ENCODE data around the gene STK17A. TPM values are rescaled to one million over a fixed set of nuclear protein-coding genes. Genes with fewer than 3 reads are reported as not detected.

Gene STK17A
- 6.3 and 8.9 TPM in 2 replicates for polyA plus RNA-seq (2014; cell fraction: cytosol; rRNA removed)
- 5.1 and 5.5 TPM in 2 replicates for polyA plus RNA-seq (2014; cell fraction: nucleus; rRNA removed)

DNA sequence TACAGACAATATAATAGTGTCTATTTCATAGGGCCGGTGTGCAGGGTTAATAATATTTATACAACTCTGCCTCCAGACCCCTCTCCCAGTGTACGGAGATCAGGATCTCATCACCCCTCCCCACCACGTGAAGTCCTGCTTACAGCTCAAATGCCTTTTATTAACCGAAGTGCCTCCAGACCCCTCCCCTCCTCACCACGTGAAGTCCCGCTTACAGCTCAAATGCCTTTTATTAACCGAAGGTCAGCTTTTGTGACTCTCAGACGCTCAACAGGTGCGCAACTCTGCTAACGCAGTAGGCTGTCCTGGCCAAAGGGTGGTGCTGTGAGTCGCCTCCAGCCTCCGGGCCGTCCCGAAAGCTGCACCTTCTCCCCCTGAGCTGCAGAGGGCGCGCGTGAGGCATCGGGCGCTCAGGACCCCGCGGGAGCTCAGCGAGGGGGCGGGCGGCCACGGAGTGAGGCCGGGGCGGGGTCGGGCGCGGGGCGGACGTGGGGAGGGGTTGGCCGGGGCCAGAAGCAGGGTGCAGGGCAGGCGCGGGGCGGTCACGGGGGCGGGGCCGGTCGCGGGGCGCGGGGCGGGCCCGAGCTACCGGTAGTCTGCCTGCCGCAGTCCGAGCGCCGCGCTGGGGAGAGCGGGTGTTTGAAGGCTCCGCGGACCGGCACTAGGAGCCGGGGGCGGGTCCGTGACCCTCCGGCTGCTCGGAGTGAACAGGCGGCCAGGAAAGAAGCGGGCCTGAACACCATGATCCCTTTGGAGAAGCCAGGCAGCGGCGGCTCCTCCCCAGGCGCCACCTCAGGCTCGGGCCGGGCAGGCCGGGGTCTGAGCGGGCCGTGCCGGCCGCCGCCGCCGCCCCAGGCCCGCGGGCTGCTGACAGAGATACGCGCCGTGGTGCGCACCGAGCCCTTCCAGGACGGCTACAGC, at the start of gene STK17A:
Gene STK17A, plus strand, starts transcription at position 606 of the 921 bp plus-strand sequence. Its CDS starts 136 bp downstream, at position 742.
- peak; percentile 90 for DNase-seq (ENCODE audit: low spot score)

DNA sequence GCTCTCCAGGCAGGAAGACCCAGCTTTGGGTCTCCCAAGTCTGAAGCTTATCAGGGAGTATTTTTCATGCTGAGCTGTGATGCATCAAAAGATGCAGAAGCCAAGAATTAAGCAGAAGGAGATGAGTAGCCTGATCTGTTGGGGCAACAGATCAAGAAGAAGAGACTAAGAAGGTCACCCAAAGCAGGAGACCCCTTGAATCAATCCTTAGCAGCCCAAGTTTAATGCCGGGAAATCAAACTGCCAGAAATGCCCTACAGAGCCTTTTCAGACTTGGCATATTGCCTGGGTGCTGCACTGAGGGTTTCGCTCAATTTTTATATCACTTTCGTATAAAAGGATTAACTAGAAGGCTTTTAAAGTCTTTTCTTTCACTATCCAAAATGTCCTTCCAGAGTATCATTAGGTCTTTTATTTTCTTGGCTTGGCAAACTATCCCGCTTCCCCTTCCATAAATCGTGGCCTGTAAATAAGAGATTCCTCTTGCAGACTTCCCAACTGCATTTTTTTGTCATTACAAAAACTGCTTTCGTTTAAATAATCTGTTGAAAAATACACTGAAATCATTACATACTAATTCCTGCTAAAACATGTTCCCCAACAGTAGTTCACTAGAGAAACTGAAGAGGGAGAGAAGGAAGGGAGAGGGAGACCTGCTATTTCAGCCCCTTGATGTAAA, 49.0 kb upstream of the STK17A start:
- DNase-seq (ENCODE audit: low spot score): no peak

DNA sequence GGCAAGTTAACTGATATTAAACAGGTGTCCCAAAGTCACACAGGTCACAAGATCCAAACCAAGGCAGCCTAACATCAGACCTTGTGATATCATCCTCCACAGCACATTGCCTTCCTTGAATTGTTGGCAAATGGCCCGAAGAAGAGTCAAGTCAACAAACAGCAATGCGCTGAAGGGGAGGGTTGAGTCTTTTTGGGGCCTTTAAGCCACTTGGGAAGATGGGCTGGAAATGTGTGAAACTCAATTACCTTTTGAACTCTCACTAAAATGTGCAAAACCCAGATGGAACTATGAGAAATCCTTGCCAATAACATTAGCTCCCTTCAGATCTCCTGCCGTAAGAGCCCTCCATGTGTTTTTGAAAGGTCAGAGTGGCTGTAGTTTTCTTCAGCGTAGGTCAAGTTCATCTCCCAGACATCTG, 47.9 kb upstream of the STK17A start:
- no peak for DNase-seq (ENCODE audit: low spot score)

DNA sequence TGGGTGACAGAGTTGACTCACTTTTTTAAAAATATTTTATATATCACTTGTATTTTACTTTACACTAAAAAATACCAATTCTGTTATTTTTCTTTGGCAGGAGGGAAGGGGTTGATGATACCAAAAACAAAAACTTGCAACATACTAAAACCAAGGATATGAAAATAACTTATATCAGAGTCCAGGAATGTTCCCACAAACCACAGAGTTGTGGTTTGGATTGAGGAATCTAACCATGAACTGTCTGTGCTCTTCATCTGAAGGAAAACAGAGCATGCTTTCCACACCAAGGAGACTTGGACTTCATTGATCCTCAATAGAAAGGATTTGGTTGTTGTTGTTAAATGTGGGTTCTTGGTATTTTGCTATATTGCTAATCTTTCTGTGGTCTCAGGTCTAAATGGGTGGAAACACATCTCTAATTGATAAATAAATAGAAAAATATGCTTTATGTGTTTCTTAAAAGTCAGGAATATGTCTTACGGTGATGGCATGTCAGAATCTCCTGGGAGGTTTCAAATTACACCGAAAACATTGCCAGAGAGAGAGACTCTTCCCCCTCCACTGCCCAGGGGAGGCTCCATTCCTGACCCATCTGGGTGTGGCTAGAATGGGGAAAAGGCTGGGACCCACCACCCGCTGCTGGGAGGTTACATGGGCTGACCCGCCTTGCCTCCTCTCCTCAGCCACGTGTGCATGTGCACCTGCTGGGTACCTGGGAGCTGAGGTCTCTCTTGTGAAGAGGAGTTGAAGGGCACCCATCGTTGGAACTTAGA, 46.9 kb upstream of the STK17A start:
- DNase-seq (ENCODE audit: low spot score): no peak

DNA sequence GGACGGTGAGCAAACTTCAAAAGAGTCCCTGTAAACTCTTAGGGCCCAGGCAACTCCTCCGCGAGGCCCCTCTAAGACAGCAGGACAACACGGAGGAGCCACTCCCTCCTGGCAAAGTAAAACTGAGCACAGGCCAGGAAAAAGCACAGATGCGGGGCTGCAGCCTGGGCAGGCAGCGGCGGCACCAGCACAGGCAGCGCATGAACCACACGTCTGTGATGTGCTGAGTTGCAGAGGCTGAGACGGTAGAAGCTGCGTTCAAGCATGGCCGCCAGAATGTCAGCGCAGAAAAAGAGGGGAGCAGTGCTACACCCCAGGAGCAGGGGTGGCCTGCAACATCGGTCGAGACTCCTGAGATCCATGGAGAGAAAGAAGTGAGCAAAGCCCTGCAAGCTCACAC, 46.1 kb upstream of the STK17A start:
- no peak for DNase-seq (ENCODE audit: low spot score)

DNA sequence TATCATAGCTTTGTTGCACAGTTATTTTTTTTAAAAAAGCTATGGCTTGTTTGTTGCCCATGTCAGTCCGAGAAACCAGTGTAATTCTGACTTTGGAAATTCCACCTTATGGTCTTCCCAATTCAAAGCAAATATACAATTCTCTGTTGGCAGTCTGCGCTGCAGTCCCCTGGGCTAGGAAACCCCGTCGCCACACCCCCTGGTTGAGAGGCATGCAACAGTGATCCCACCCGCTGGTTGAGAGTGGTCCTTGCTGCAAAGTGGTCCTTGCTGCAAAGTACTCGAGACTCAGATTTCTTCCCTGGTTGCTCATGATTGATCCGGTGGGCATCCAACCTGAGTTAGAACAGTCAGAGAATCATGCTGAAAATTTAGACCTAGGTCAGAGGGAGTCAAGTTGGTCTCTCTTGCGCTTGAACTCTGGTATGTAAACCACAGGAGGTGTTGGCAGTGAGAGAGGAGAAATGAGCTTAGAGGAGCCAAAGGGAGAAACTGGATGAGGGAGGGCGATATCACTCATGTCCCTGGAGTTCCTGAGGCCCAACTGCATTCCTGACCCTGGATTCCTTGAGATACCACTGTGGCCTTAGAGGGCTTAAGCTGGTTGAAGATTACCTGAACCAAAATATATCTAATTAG, 45.0 kb upstream of the STK17A start:
- DNase-seq (ENCODE audit: low spot score): no peak

DNA sequence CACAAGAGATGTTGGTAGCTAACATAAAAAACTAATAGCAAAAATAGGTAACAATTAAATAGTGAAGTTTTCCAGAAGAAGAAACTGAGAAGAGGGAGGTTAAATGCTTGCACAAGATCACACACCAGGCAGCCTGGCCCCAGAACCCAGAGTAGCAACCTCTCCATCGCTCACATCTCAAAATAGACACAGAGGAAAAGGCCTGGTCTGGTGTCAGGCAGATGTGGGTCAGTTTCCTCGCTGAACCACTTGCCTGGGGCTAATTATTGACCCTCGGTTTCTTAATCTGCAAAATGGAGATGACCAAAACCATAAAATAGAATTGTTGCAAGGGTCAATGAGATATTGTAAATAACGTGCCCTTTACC, 44.5 kb upstream of the STK17A start:
- DNase-seq (ENCODE audit: low spot score): no peak

DNA sequence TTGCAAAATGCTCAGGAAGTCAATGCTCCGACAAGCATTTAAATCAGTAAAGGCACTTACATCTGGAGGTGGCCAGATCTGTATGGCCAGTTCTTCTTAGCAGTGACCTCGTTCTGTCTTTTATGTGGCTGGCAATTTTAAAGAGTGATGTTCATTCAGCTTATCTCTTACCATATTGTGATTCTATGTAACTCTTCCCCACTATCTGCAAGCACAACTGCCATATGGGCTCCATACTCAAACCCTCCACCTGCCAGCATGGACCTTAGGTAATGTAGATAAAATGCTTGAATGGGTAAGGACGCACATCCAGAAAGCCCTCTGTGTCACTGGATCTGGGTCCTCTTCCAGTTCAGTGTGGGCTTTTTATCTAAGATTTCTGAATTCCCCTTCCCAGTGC, 42.4 kb upstream of the STK17A start:
- no peak for DNase-seq (ENCODE audit: low spot score)

DNA sequence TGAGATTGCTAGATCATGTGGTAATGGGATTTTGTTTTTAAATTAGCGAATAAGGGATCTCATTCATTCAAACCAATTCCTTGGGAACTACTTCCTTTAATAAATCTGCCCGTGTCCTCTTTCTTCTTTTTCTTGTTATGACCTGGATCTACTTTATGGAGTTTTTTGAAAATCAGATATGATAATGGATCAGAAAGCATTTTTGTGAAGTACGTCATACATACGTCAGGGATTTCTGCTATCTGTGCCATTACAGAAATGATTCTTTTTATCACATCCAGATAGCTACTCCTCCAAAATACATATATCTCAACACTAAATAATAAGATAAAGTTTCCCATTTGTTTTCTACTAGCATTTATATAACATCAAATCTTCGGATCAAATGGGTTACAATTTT, 40.2 kb upstream of the STK17A start:
- DNase-seq (ENCODE audit: low spot score): no peak

DNA sequence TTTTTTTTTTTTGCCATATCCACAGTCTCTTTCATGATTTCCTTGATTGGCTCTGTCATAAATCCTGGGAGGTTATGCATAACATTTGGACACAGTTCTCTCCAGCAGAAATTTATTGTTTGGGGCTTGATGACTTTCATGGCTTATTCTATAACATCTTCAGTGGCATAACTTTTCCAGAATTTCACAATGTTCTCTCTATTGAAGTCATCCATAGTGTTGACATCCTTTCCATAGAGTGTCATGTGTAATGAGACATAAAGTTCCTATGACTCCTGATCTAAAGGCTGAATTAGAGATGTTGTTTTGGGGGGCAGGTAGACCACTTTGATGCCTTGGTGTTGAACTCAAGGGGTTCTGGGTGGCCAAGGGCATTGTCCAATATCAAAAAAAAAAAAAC, 36.7 kb upstream of the STK17A start:
- no peak for DNase-seq (ENCODE audit: low spot score)

DNA sequence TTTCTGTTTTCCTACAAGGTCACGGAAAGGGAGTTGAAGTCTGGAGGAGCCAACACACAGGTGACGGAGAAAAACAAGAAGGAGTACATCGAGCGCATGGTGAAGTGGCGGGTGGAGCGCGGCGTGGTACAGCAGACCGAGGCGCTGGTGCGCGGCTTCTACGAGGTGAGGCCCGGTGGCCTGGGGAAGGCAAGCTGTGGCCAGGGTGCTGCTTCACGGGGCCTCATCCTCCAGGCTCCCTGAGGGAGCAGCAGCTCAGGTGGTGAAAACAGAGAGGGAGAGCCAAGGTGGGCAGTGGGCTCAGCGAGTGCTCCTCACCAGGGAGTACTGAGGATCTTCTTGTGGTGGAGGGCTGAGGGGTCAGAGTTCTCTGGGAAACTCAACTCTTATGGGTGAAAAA, 32.5 kb upstream of the STK17A start:
- no peak for DNase-seq (ENCODE audit: low spot score)

DNA sequence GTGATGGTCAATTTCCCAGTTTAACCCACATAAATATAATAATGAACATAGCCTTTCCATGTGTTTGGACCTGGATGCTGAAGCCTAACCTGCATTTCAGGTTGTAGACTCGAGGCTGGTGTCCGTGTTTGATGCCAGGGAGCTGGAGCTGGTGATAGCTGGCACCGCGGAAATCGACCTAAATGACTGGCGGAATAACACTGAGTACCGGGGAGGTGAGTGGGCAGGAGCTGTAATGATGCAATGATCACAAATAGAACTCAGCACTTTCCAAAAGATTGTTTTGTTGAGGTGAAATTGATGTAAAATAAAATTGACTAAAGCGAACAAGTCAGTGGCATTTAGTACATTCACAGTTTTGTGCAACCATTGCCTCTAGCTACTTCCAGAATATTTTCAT, 30.8 kb upstream of the STK17A start:
- no peak for DNase-seq (ENCODE audit: low spot score)

DNA sequence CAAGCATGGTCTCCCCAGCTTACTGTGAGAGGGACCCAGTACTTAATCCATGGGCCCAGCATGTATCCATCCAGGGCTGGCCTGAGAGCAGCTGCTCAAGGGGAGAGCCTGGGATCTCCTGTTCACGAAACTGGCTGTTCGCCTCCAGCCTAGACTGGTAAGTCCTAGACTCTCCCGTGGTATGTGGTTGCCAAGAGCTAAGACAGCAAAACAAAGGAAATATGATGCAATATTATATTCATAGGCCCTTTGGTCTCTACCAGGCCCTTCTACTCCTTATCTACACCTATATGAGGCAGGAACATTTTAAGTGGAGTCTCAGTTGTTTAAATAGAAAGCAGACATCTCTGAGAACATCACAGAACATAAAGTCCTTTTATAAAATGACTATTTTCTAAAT, 28.9 kb upstream of the STK17A start:
- DNase-seq (ENCODE audit: low spot score): no peak

DNA sequence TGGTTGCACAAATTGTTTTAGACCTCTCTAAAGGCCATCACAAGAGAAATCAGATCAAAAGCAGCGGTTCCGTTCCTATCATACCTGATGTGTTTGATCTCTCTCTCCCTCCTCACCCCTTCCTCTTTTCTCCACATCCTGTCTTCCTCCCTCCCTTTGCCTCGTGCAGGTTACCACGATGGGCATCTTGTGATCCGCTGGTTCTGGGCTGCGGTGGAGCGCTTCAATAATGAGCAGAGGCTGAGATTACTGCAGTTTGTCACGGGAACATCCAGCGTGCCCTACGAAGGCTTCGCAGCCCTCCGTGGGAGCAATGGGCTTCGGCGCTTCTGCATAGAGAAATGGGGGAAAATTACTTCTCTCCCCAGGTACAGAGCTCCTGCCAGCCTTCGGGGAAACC, 28.5 kb upstream of the STK17A start:
- DNase-seq (ENCODE audit: low spot score): no peak

DNA sequence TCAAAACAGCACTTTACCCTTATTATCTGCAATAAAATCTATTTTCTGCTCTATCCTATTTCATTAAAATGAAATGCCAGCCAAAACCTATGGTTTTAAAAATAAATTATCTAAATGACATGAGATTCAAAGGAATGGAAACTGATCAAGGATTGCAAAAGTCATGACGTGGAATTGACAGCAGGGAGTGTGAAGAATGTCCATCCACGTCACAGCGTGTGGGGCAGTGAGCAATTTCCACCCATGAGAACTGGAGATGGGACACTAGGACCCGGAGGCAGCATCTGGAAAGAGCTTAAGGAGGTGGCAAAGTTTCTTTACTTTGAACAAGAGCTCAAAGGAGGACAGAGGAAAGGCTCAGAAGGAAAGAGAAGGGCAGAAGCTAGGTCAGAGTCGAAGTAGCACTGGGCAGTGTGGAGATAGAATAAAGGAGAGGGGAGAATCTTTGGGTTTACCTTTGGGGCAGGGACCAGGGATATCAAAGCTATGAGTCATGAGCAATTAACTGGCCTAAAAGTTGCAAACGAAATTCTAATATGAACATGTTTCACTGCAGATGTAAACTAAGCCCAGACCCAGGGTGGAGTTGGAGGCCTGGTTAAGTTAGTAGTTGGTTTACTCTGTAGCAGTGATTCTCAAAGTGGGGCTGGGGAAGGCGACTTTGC, 24.9 kb upstream of the STK17A start:
- no peak for DNase-seq (ENCODE audit: low spot score)

DNA sequence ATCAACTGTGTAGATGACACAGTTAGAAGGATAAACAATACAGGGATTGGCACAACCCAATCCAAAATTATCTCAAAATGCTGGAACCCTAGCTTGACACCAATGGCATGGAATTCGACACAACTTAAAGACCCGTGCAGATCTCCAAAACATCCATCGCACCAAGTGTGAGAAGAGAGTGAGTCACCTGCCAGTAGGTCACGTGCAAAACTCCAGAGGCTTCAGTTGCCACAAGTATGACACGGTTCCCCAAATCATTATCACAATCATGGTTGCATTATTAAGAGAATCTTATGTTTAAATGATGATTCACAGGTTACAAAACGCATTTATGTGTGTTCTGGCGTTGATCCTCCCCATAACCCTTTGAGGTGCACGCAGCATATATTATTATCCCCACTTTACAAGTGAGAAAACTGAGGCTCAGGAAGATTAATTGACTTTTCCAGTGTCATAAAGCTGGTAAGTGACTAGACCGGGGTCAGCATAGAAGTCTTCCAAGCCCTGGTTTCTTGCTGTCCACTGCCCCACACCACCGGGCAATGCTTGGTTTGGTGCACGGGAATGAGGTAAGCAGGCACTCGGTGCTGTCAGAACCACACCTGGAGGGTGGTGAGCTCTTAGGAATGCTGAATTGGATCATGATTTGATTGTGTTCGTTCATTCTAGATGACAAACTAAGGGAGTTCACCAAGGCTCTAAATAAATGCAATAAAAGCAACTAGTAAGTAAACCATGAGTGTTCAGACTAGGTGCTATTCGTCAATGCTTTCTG, 23.6 kb upstream of the STK17A start:
- DNase-seq (ENCODE audit: low spot score): no peak

DNA sequence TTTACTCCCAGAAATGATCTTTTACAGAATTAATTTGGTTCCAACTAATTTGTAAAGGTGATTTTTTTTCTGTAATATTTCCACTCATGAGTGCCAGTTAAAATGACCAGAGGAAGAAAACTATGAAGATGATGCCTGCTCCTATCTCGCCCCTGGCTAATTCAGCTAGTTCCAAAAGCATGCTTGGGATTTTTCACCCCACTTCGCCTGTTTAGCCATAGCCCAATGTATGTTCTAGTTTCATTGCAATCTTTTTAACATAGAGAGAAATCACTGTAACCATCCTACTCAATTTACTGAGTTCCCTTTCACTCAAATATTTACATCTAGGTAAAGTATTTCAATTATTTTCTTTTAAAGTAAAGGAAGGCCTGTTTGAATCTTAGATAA, 23.0 kb upstream of the STK17A start:
- no peak for DNase-seq (ENCODE audit: low spot score)

DNA sequence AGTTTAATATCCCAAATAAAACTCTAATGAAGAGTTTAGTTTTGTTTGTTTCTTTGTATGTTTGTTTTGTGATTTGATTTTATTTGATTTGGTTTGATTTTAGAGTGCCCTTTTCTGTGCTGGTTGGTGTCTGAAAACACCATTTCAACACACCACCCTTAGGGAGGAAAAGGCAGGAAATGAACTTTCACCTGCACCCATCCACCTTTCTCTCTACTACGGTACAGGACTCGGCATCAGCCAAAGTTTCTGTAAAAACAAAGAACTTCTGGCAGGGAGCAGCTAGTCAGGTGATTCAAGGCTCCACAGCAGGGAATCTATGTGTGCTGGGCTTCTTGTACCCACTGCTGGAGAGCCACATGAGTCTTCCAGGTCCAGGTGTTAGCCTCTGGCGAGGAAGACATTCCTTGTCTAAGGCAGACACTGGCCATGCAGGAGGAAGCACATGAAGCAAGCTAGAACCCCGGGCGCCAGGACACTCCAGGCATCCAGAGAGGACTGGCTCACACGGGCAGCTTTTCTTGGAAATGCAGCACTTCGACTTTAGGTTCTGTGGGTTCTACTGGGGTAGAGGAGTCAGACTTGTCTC, 22.1 kb upstream of the STK17A start:
- DNase-seq (ENCODE audit: low spot score): no peak

DNA sequence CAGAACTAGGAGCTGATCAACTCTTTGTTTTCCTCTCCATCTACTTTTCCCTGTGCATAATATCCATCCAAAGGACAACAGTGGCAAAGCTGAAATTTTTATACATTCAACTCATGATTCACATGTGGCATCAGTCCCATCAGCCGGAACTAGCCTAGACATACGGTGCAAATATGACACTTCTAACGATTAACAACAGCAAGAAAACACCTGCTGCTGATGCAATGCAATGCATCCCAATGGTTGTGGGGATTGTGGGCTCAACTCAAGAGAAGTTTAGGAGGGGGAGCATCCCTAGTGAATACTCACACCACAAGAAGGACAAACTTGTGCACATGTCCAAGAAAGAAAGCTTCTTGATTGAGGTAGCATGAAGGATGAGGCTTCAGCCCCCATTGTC, 20.5 kb upstream of the STK17A start:
- no peak for DNase-seq (ENCODE audit: low spot score)

DNA sequence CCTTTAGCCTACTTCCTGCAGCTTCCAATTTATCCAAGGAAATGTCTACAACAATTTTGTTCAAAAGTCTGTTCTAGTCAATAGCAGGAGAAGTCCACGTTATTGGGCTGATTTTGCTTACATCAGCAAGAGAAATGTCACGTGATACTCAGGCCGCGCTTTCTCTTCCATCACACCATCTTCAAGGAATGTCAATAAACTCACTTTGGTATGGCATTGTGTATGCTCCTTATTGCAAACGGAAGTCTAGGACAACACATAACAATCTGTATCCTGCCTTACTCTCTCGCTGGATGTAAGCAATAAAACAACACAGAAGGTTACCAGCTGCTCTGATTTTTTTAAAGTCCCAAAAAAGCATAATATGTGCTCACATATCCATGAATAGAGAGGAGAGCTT, 17.1 kb upstream of the STK17A start:
- no peak for DNase-seq (ENCODE audit: low spot score)
